ENCODE measurements around the gene PTPN4. TPM values are rescaled to one million over a fixed set of nuclear protein-coding genes. Genes with fewer than 3 reads are reported as not detected.

PTPN4 gene
- total RNA-seq, 1 donor from 2014 or later: 51.7 TPM

DNA sequence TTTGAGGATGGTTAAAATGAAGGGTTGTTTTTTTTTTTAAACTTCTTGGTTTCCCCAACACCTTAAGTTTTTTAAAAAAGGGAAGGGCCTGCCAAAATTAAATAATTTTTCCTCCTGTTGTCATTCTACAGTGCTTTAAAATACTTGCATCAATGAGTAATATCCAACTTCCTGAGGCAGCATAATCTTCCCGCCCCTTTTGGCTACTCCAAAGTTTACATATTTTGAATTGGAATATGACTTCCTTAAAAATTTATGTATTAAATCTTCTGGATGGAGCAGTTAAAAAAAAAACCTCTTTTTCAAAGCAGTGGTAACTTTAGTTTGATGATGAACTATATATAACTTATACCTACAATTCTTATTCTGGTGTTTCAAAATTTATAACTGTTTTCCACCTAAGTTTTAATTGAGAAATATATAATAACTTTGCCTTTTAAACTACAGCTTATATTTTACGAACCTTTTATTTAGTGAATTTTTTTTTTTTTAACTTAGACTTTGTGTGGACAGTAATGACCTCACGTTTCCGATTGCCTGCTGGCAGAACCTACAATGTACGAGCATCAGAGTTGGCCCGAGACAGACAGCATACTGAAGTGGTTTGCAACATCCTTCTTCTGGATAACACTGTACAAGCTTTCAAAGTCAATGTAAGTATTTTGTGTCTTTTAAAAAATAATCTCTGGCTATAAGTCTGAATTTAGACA is 49.8 kb downstream of the PTPN4 start:
- H3K4me1 Mint-ChIP-seq: peaks cover 14% of the 10 kb centered on the region
- TF ChIP-seq, protein P1, sequence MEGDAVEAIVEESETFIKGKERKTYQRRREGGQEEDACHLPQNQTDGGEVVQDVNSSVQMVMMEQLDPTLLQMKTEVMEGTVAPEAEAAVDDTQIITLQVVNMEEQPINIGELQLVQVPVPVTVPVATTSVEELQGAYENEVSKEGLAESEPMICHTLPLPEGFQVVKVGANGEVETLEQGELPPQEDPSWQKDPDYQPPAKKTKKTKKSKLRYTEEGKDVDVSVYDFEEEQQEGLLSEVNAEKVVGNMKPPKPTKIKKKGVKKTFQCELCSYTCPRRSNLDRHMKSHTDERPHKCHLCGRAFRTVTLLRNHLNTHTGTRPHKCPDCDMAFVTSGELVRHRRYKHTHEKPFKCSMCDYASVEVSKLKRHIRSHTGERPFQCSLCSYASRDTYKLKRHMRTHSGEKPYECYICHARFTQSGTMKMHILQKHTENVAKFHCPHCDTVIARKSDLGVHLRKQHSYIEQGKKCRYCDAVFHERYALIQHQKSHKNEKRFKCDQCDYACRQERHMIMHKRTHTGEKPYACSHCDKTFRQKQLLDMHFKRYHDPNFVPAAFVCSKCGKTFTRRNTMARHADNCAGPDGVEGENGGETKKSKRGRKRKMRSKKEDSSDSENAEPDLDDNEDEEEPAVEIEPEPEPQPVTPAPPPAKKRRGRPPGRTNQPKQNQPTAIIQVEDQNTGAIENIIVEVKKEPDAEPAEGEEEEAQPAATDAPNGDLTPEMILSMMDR (IDR thresholded peaks at IDR 0.05; ENCODE audit: unreplicated experiment): no peak
- peaks cover 37% of the 10 kb centered on the region for H3K36me3 Mint-ChIP-seq
- peaks cover 22% of the 10 kb centered on the region for H3K9me3 Mint-ChIP-seq
- no peaks in the 10 kb centered on the region for H3K27me3 Mint-ChIP-seq (ENCODE audit: low read depth)
- no peak overlapping the region for H3K27ac Mint-ChIP-seq
- H3K4me3 Mint-ChIP-seq: no peak overlapping the region
- DNase-seq (ENCODE audit: low spot score in 2 of 2, unreplicated experiment in 2 of 2): no peak

DNA sequence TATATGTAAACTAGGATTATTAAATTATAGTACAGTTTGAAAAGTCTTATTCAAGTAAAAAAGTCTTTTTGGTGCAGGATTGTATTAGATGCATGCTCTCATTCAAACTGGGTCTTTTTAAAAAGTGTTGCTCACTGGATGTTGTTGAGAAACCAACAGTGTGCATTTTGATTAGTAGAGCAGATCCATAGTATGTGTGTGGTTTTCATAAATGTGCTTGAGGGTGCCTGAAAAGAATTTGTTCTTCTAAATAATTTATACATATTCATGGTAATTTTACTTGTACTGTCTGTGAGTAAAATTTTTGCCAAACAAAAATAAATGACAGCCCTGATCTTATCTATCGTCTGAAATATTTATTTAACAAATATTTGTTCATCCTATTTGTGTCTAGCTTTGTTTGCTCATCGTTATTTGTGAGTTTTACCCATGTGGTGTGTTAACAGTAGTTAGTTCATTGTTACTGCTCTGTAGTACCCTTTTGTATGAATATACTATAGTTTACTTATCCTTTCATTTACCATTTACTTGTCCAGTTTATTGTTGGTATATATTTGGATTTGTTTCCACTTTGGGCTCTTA is 50.4 kb downstream of the PTPN4 start:
- H3K36me3 Mint-ChIP-seq: peaks cover 30% of the 10 kb centered on the region
- H3K27me3 Mint-ChIP-seq (ENCODE audit: low read depth): no peaks in the 10 kb centered on the region
- TF ChIP-seq, protein P1 (IDR thresholded peaks at IDR 0.05; ENCODE audit: unreplicated experiment): no peak
- DNase-seq (ENCODE audit: low spot score in 2 of 2, unreplicated experiment in 2 of 2): no peak
- peaks cover 14% of the 10 kb centered on the region for H3K4me1 Mint-ChIP-seq
- H3K9me3 Mint-ChIP-seq: peaks cover 17% of the 10 kb centered on the region
- H3K4me3 Mint-ChIP-seq: no peak overlapping the region
- no peak overlapping the region for H3K27ac Mint-ChIP-seq

DNA sequence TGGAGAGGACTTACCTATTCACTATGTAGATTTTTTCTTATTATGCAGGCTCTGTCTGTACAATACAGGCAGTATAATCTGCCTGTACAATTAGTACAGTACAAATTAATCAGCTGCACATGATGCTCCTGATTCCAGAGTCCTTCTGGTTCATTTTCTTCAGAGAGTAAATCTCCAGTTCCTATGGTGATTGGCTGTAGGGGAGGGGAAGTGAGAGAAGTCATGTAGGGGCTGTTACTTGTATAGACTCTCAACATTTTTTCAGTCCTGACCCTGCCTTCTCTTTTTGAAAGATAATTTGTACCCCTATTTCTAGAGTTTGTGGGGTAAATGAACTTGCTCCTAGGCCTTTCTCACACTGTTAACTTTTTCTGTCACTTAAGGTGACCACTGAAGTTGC is 54.5 kb downstream of the PTPN4 start:
- H3K9me3 Mint-ChIP-seq: peaks cover 20% of the 10 kb centered on the region
- H3K4me3 Mint-ChIP-seq: no peak overlapping the region
- peaks cover 4% of the 10 kb centered on the region for H3K4me1 Mint-ChIP-seq
- no peaks in the 10 kb centered on the region for H3K27me3 Mint-ChIP-seq (ENCODE audit: low read depth)
- TF ChIP-seq, protein P1 (IDR thresholded peaks at IDR 0.05; ENCODE audit: unreplicated experiment): no peak
- H3K27ac Mint-ChIP-seq: no peak overlapping the region
- H3K36me3 Mint-ChIP-seq: peaks cover 34% of the 10 kb centered on the region
- no peak for DNase-seq (ENCODE audit: low spot score in 2 of 2, unreplicated experiment in 2 of 2)

DNA sequence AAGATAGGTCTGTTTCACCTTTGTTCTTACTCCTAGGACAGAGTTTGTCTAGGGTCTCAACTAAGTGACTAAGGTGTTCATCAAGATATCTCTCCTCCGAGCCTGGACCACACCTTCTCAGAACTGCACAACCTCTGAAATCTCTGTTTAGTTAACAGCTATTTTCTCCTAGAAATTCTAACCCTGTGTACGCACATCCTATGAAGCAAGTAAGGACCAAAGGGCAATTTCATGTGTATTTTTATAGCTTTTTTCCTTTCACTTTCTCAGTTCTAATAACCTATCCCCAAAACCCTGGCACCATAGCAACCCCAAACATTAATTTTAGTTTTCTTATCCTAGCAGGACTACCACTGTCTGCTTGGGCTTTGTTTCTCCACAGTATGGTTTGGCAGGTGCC is 59.1 kb downstream of the PTPN4 start:
- H3K27me3 Mint-ChIP-seq (ENCODE audit: low read depth): no peaks in the 10 kb centered on the region
- TF ChIP-seq, protein P1 (IDR thresholded peaks at IDR 0.05; ENCODE audit: unreplicated experiment): no peak
- peaks cover 10% of the 10 kb centered on the region for H3K4me1 Mint-ChIP-seq
- H3K9me3 Mint-ChIP-seq: peaks cover 20% of the 10 kb centered on the region
- DNase-seq (ENCODE audit: low spot score in 2 of 2, unreplicated experiment in 2 of 2): no peak
- H3K27ac Mint-ChIP-seq: no peak overlapping the region
- H3K4me3 Mint-ChIP-seq: no peak overlapping the region
- peaks cover 23% of the 10 kb centered on the region for H3K36me3 Mint-ChIP-seq

DNA sequence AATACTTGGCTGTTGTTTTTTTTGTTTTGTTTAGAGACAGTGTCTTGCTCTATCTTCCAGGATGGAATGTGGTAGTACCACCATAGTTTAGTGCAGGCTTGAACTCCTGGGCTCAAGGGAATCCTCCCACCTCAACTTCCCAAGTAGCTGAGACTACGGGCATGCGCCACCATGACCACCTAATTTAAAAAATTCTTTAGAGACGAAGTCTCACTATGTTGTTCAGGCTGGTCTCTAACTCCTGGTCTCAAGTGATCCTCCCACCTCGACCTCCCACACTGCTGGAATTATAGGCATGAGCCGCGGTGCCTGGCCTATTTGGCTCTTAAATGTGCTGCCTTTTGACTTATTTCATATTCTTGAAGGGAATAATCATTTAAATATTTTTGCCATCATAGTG is 60.1 kb downstream of the PTPN4 start:
- Mint-ChIP-seq H3K9me3 (peaks cover 20% of the 10 kb centered on the region), H3K27ac (peak overlapping the region; percentile 73), H3K4me1 (peaks cover 13% of the 10 kb centered on the region), H3K27me3 (ENCODE audit: low read depth) (no peaks in the 10 kb centered on the region), H3K36me3 (peaks cover 23% of the 10 kb centered on the region), H3K4me3 (no peak overlapping the region)
- DNase-seq (ENCODE audit: low spot score in 2 of 2, unreplicated experiment in 2 of 2): no peak
- TF ChIP-seq, protein P1 (IDR thresholded peaks at IDR 0.05; ENCODE audit: unreplicated experiment): no peak
